Trophoblast cell (in vitro differentiated cells and primary cell): Measurements from ENCODE around the gene DDX54.
"Not testable (repeated sequence)": the region's sequence is repeated elsewhere in the genome, so short reads cannot be mapped to it uniquely, and the experiment has no call there.

Experiments used
- DNase-seq, 2 donors: peaks; one replicate each; pipeline ENCODE4 v3.0.0-alpha.2; 2016
- H2AFZ ChIP-seq: 2 replicates; pipeline ENCODE4 v1.6.1; 2013; ENCODE audit warnings: low read length, moderate library complexity, mild to moderate bottlenecking; ENCODE audit not compliant: insufficient read depth, poor library complexity
- H2AK5ac ChIP-seq: 2 replicates; pipeline ENCODE4 v1.6.1; 2013; ENCODE audit warnings: mild to moderate bottlenecking, low read length
- H2BK120ac ChIP-seq: 2 replicates; pipeline ENCODE4 v1.6.1; 2013; ENCODE audit warnings: low read length, mild to moderate bottlenecking, moderate library complexity; ENCODE audit not compliant: insufficient read depth, poor library complexity
- H2BK12ac ChIP-seq: 2 replicates; pipeline ENCODE4 v1.6.1; 2013; ENCODE audit warnings: mild to moderate bottlenecking, low read length, moderate library complexity
- H2BK5ac ChIP-seq: 2 replicates; pipeline ENCODE4 v1.6.1; 2013; ENCODE audit warnings: low read length, low read depth, moderate library complexity, mild to moderate bottlenecking; ENCODE audit not compliant: poor library complexity
- H3K14ac ChIP-seq: 2 replicates; pipeline ENCODE4 v1.6.1; 2013; ENCODE audit warnings: mild to moderate bottlenecking, low read length
- H3K18ac ChIP-seq: 2 replicates; pipeline ENCODE4 v1.6.1; 2013; ENCODE audit warnings: mild to moderate bottlenecking, low read length
- H3K23ac ChIP-seq: 2 replicates; pipeline ENCODE4 v1.6.1; 2013; ENCODE audit warnings: low read length
- H3K27ac ChIP-seq: 2 replicates; pipeline ENCODE4 v1.5.1; 2013; ENCODE audit warnings: low read depth, mild to moderate bottlenecking, inconsistent platforms, low read length, moderate library complexity
- H3K27me3 ChIP-seq: 2 replicates; pipeline ENCODE4 v1.6.1; 2013; ENCODE audit warnings: inconsistent platforms, mild to moderate bottlenecking, low read length, moderate library complexity; ENCODE audit not compliant: insufficient read depth
- H3K36me3 ChIP-seq, 2 experiments: 1 replicate in 1 of 2; 2 replicates in 1 of 2; pipeline ENCODE4 v1.6.1; 2013; ENCODE audit warnings: low read length in 2 of 2, mild to moderate bottlenecking in 2 of 2, moderate library complexity in 1 of 2; ENCODE audit not compliant: insufficient read depth in 2 of 2, control insufficient read depth in 1 of 2
- H3K4ac ChIP-seq: 2 replicates; pipeline ENCODE4 v1.6.1; 2013; ENCODE audit warnings: low read depth, mild to moderate bottlenecking, low read length, moderate library complexity
- H3K4me1 ChIP-seq, 2 experiments: 1 replicate in 1 of 2; 2 replicates in 1 of 2; pipeline ENCODE4 v1.6.1; 2013; ENCODE audit warnings: low read length in 2 of 2, mild to moderate bottlenecking in 2 of 2, moderate library complexity in 1 of 2; ENCODE audit not compliant: insufficient read depth in 2 of 2, control insufficient read depth in 1 of 2
- H3K4me2 ChIP-seq: 2 replicates; pipeline ENCODE4 v1.6.1; 2013; ENCODE audit warnings: inconsistent platforms, mild to moderate bottlenecking, low read length, moderate library complexity
- H3K4me3 ChIP-seq: 2 replicates; pipeline ENCODE4 v1.5.1; 2013; ENCODE audit warnings: mild to moderate bottlenecking, low read depth, low read length, inconsistent platforms
- H3K79me1 ChIP-seq: one replicate; pipeline ENCODE4 v1.6.1; 2013; ENCODE audit warnings: low read length
- H3K79me2 ChIP-seq: 2 replicates; pipeline ENCODE4 v1.6.1; 2013; ENCODE audit warnings: low read length, mild to moderate bottlenecking; ENCODE audit not compliant: control insufficient read depth, insufficient read depth, poor library complexity
- H3K9ac ChIP-seq: 2 replicates; pipeline ENCODE4 v1.6.1; 2013; ENCODE audit warnings: mild to moderate bottlenecking, low read length
- H3K9me3 ChIP-seq: 2 replicates; pipeline ENCODE4 v1.6.1; 2013; ENCODE audit warnings: low read depth, mild to moderate bottlenecking, control low read depth, inconsistent platforms, low read length; ENCODE audit not compliant: insufficient read depth
- H4K12ac ChIP-seq: 2 replicates; pipeline ENCODE4 v1.6.1; 2013; ENCODE audit warnings: low read depth, mild to moderate bottlenecking, low read length, moderate library complexity
- H4K8ac ChIP-seq: 2 replicates; pipeline ENCODE4 v1.6.1; 2013; ENCODE audit warnings: low read depth, mild to moderate bottlenecking, low read length, moderate library complexity
- H4K91ac ChIP-seq: one replicate; pipeline ENCODE4 v1.6.1; 2013; ENCODE audit warnings: low read depth, mild to moderate bottlenecking, low read length, moderate library complexity
- WGBS: extraction: QIAGEN DNeasy Blood & Tissue Kit; methylation state at CpG from one replicate; pipeline ENCODE4 v1.1.7; 2013; ENCODE audit warnings: missing lambda C conversion rate; ENCODE audit not compliant: insufficient read length, insufficient coverage; ENCODE audit errors: extremely low coverage; 5-methylcytosine and 5-hydroxymethylcytosine counted together

The DDX54 gene

GRCh38 chr12:113143959-113144358, 41.3 kb downstream of the DDX54 start:
- H2BK12ac ChIP-seq = no peak overlapping the region
- no peaks in the 10 kb centered on the region for H3K79me2 ChIP-seq
- no peak overlapping the region for H3K4me2 ChIP-seq
- H4K8ac ChIP-seq = no peak overlapping the region
- no peak overlapping the region for H3K4me3 ChIP-seq
- no peak overlapping the region for H4K12ac ChIP-seq
- no peak overlapping the region for H3K18ac ChIP-seq
- no peaks in the 10 kb centered on the region for H3K79me1 ChIP-seq
- no peak overlapping the region for H4K91ac ChIP-seq
- no CpG with 5 or more reads among the region's 8 CpGs for WGBS
- H3K4ac ChIP-seq = no peak overlapping the region
- no peak overlapping the region for H3K23ac ChIP-seq
- H2AFZ ChIP-seq = no peak overlapping the region
- no peak overlapping the region for H2BK120ac ChIP-seq
- H3K14ac ChIP-seq = no peak overlapping the region
- DNase-seq = no peak
- H3K9ac ChIP-seq = no peak overlapping the region
- no peak overlapping the region for H2BK5ac ChIP-seq
- H3K27me3 ChIP-seq = no peaks in the 10 kb centered on the region
- H3K36me3 ChIP-seq = no peaks in the 10 kb centered on the region
- H3K27ac ChIP-seq = no peak overlapping the region
- H2AK5ac ChIP-seq = no peak overlapping the region
- no peaks in the 10 kb centered on the region for H3K9me3 ChIP-seq
- H3K4me1 ChIP-seq = no peaks in the 10 kb centered on the region

- DNase-seq = no peak
- Histone ChIP-seq H3K14ac (no peak overlapping the region), H2AFZ (no peak overlapping the region), H2BK12ac (no peak overlapping the region), H2BK120ac (no peak overlapping the region), H3K18ac (no peak overlapping the region), H3K4me1 (no peaks in the 10 kb centered on the region), H3K4ac (no peak overlapping the region), H3K4me3 (no peak overlapping the region), H2BK5ac (no peak overlapping the region), H3K9me3 (no peaks in the 10 kb centered on the region), H4K12ac (no peak overlapping the region), H2AK5ac (no peak overlapping the region), H3K27me3 (no peaks in the 10 kb centered on the region), H4K8ac (no peak overlapping the region), H3K79me2 (no peaks in the 10 kb centered on the region), H3K27ac (no peak overlapping the region), H3K79me1 (no peaks in the 10 kb centered on the region), H3K9ac (no peak overlapping the region), H3K23ac (no peak overlapping the region), H3K36me3 (no peaks in the 10 kb centered on the region), H3K4me2 (no peak overlapping the region), H4K91ac (no peak overlapping the region)
- WGBS = no CpG with 5 or more reads among the region's 5 CpGs
Observed at GRCh38 chr12:113142886-113143332, 42.4 kb downstream of the DDX54 start.

- Histone ChIP-seq H3K27me3 (no peaks in the 10 kb centered on the region), H3K36me3 (no peaks in the 10 kb centered on the region), H2BK12ac (no peak overlapping the region), H3K23ac (no peak overlapping the region), H2BK120ac (no peak overlapping the region), H3K4me2 (no peak overlapping the region), H3K9ac (no peak overlapping the region), H3K4me3 (no peak overlapping the region), H3K9me3 (no peaks in the 10 kb centered on the region), H3K4me1 (no peaks in the 10 kb centered on the region), H3K18ac (no peak overlapping the region), H4K91ac (no peak overlapping the region), H3K4ac (no peak overlapping the region), H3K27ac (no peak overlapping the region), H2AFZ (no peak overlapping the region), H3K14ac (no peak overlapping the region), H3K79me1 (no peaks in the 10 kb centered on the region), H2BK5ac (no peak overlapping the region), H2AK5ac (no peak overlapping the region), H4K8ac (no peak overlapping the region), H3K79me2 (no peaks in the 10 kb centered on the region), H4K12ac (no peak overlapping the region)
- DNase-seq = peak in 1 of 2 donors; percentile 23
- no CpG with 5 or more reads among the region's 17 CpGs for WGBS
Observed at GRCh38 chr12:113142173-113142885, 42.9 kb downstream of the DDX54 start.

GRCh38 chr12:113141716-113142115, 43.6 kb downstream of the DDX54 start:
- H2BK5ac ChIP-seq, H4K91ac ChIP-seq, H3K4me3 ChIP-seq, H3K23ac ChIP-seq, H3K14ac ChIP-seq, H2AFZ ChIP-seq, H3K79me2 ChIP-seq, H3K27ac ChIP-seq, H3K9ac ChIP-seq, H2BK12ac ChIP-seq, H3K36me3 ChIP-seq, H3K4me2 ChIP-seq, H2BK120ac ChIP-seq, H3K79me1 ChIP-seq, H3K4ac ChIP-seq, H3K18ac ChIP-seq, H2AK5ac ChIP-seq, H4K12ac ChIP-seq, H3K9me3 ChIP-seq, H4K8ac ChIP-seq, H3K4me1 ChIP-seq, H3K27me3 ChIP-seq, DNase-seq: not testable (repeated sequence)
- WGBS = no CpG with 5 or more reads among the region's 3 CpGs
